HCT116 (cell line): Measurements from ENCODE around the gene NOC4L.

ENCODE experiments used
- CTCF ChIP-seq, 3 experiments: fragments of 200-600 bp in 1 of 3; sonication (generic) in 1 of 3; IDR thresholded peaks in 2 of 3; conservative IDR thresholded peaks in 1 of 3; 2 replicates each; pipeline ENCODE4 v1.5.1; 2012 to 2017; ENCODE audit warnings: low read depth in 2 of 3, low read length in 2 of 3, antibody characterized with exemption in 1 of 3, borderline replicate concordance in 1 of 3, control low read depth in 1 of 3, mild to moderate bottlenecking in 1 of 3, mixed read lengths in 1 of 3, mixed run types in 1 of 3, moderate library complexity in 1 of 3; ENCODE audit not compliant: insufficient read depth in 1 of 3
- ELF1 ChIP-seq: IDR thresholded peaks from 2 replicates; pipeline ENCODE4 v1.6.1; 2012; ENCODE audit warnings: low read depth, borderline replicate concordance
- POLR2A ChIP-seq: IDR thresholded peaks from 2 replicates; pipeline ENCODE4 v1.7.0; 2011; ENCODE audit warnings: borderline replicate concordance; ENCODE audit not compliant: insufficient read depth, insufficient read length; ENCODE audit errors: extremely low read depth
- RAD21 ChIP-seq: IDR thresholded peaks from 2 replicates; pipeline ENCODE4 v1.6.1; 2012; ENCODE audit warnings: low read depth, mild to moderate bottlenecking
- REST ChIP-seq: IDR thresholded peaks from 2 replicates; pipeline ENCODE4 v1.6.1; 2012; ENCODE audit warnings: low read depth

GRCh38 chr12:132117558-132117875, 26.7 kb upstream of the NOC4L start:
- TF ChIP-seq CTCF (IDR thresholded peaks at IDR 0.05 in 2 of 3, conservative IDR thresholded peaks at IDR 0.05 in 1 of 3; ENCODE audit: borderline replicate concordance in 1 of 3, insufficient read depth in 1 of 3, low read depth in 2 of 3, low read length in 2 of 3), result no peak
- TF ChIP-seq ELF1, result no peak
- TF ChIP-seq RAD21, result no peak
- TF ChIP-seq POLR2A, result no peak
- no peak for TF ChIP-seq REST
